GM23338 (cell line): ENCODE results near the gene INCA1. TPM values are rescaled to one million over a fixed set of nuclear protein-coding genes. Genes with fewer than 3 reads are reported as not detected.

Experiments used
- ATAC-seq: fragments of 200-7000 bp; cut with Tn5 transposase; 3 replicates; pipeline ENCODE4 v1.9.1; 2020
- DNase-seq: peaks from one replicate; pipeline ENCODE4 v3.0.0-alpha.2; 2015; ENCODE audit warnings: low spot score
- H2AFZ ChIP-seq: fragments of 200-600 bp; sonication (generic); 2 replicates; pipeline ENCODE4 v1.8.0; 2016; ENCODE audit warnings: antibody characterized with exemption, mild to moderate bottlenecking, moderate library complexity
- H3F3A ChIP-seq: fragments of 200-600 bp; sonication (generic); replicated peaks from 2 replicates; pipeline ENCODE4 v1.8.0; 2017; ENCODE audit warnings: antibody characterized with exemption, mixed run types, low read depth
- H3K27ac ChIP-seq: fragments of 200-600 bp; sonication (generic); 2 replicates; pipeline ENCODE4 v1.6.1; 2016; ENCODE audit warnings: low read depth
- H3K27me3 ChIP-seq: fragments of 200-600 bp; sonication (generic); 2 replicates; pipeline ENCODE4 v1.8.0; 2016; ENCODE audit warnings: mild to moderate bottlenecking, mixed run types, moderate library complexity; ENCODE audit not compliant: insufficient read depth
- H3K36me3 ChIP-seq: fragments of 200-600 bp; sonication (generic); 2 replicates; pipeline ENCODE4 v1.8.0; 2016; ENCODE audit warnings: mild to moderate bottlenecking; ENCODE audit not compliant: insufficient read depth
- H3K4me1 ChIP-seq: fragments of 200-600 bp; sonication (generic); 2 replicates; pipeline ENCODE4 v1.8.0; 2016; ENCODE audit warnings: mild to moderate bottlenecking, moderate library complexity; ENCODE audit not compliant: insufficient read depth
- H3K4me2 ChIP-seq: fragments of 200-600 bp; sonication (generic); 2 replicates; pipeline ENCODE4 v1.7.1; 2017; ENCODE audit warnings: mixed run types
- H3K4me3 ChIP-seq: fragments of 200-600 bp; sonication (generic); 2 replicates; pipeline ENCODE4 v1.6.1; 2016; ENCODE audit warnings: mixed run types
- H3K79me2 ChIP-seq: fragments of 200-600 bp; sonication (generic); replicated peaks from 2 replicates; pipeline ENCODE4 v1.8.0; 2017; ENCODE audit warnings: mild to moderate bottlenecking; ENCODE audit not compliant: insufficient read depth
- H3K9me2 ChIP-seq: fragments of 200-600 bp; sonication (generic); 2 replicates; pipeline ENCODE4 v1.8.0; 2017; ENCODE audit not compliant: insufficient read depth
- H4K20me1 ChIP-seq: fragments of 200-600 bp; sonication (generic); replicated peaks from 2 replicates; pipeline ENCODE4 v1.8.0; 2017; ENCODE audit warnings: mild to moderate bottlenecking; ENCODE audit not compliant: insufficient read depth
- H3K27ac Mint-ChIP-seq: 2 replicates; pipeline ENCODE4 v1.8.0; 2020; ENCODE audit warnings: inconsistent platforms, mild to moderate bottlenecking, moderate library complexity, mixed read lengths
- H3K27me3 Mint-ChIP-seq: 3 replicates; pipeline ENCODE4 v1.8.0; 2022; ENCODE audit warnings: low read depth, mild to moderate bottlenecking, moderate library complexity, mixed read lengths, inconsistent platforms; ENCODE audit not compliant: insufficient read depth, poor library complexity
- H3K36me3 Mint-ChIP-seq: 3 replicates; pipeline ENCODE4 v1.8.0; 2021; ENCODE audit warnings: low read depth, mild to moderate bottlenecking, inconsistent platforms, moderate library complexity, mixed read lengths
- H3K4me1 Mint-ChIP-seq: 3 replicates; pipeline ENCODE4 v1.8.0; 2020; ENCODE audit warnings: mild to moderate bottlenecking, inconsistent platforms, mixed read lengths
- H3K4me3 Mint-ChIP-seq: 3 replicates; pipeline ENCODE4 v1.8.0; 2021; ENCODE audit warnings: moderate library complexity, mild to moderate bottlenecking, inconsistent platforms, mixed read lengths
- H3K9me3 Mint-ChIP-seq: 3 replicates; pipeline ENCODE4 v1.8.0; 2020; ENCODE audit warnings: moderate library complexity, mild to moderate bottlenecking, inconsistent platforms, mixed read lengths
- CREB1 ChIP-seq: fragments of 250-450 bp; sonication (Bioruptor Pico); IDR thresholded peaks from 2 replicates; pipeline ENCODE4 v1.5.0; 2020; ENCODE audit warnings: low read depth, mild to moderate bottlenecking, moderate library complexity
- CTCF ChIP-seq, 2 experiments: fragments of 200-600 bp in 1 of 2; sonication (generic) in 1 of 2; conservative IDR thresholded peaks; 2 replicates each; pipeline versions ENCODE4 v1.5.1 to v1.6.1; 2016 to 2017; ENCODE audit warnings: antibody characterized with exemption in 2 of 2, low read depth in 2 of 2, mild to moderate bottlenecking in 2 of 2, moderate library complexity in 1 of 2
- ETS1 ChIP-seq: IDR thresholded peaks from 2 replicates; pipeline ENCODE4 v1.6.1; 2016; ENCODE audit warnings: antibody characterized with exemption
- EZH2 ChIP-seq: fragments of 200-600 bp; sonication (generic); IDR thresholded peaks from one replicate; pipeline ENCODE4 v1.8.0; 2017; ENCODE audit warnings: antibody characterized with exemption, mild to moderate bottlenecking, low read depth; ENCODE audit not compliant: unreplicated experiment
- NANOG ChIP-seq: IDR thresholded peaks from 2 replicates; pipeline ENCODE4 v1.6.1; 2016; ENCODE audit warnings: antibody characterized with exemption, borderline replicate concordance
- ZNF114 ChIP-seq: fragments of 250-450 bp; sonication (Bioruptor Pico); IDR thresholded peaks from 2 replicates; pipeline ENCODE4 v1.5.0; 2020; ENCODE audit warnings: mild to moderate bottlenecking, moderate library complexity
- ZNF331 ChIP-seq: fragments of 250-450 bp; sonication (Bioruptor Pico); IDR thresholded peaks from 2 replicates; pipeline ENCODE4 v1.5.0; 2020; ENCODE audit warnings: low read depth, mild to moderate bottlenecking, moderate library complexity
- polyA plus RNA-seq: library from polyadenylated mRNA; unstranded; fragments of >200 nt; fragmentation: Nextera tagmentation; extraction: Ambion mirVana; gene quantifications from 2 replicates; pipeline ENCODE4 v1.2.1, GENCODE V29; 2016
- total RNA-seq: library from RNA; depleted of rRNA; stranded (reverse); fragments of >200 nt; shearing (Covaris generic); gene quantifications from 2 replicates; pipeline ENCODE4 v1.2.3, GENCODE V29; 2014
- TF ChIP-seq, protein P1 (sequence below): IDR thresholded peaks from one replicate; pipeline ENCODE4 v1.6.1; 2018; ENCODE audit warnings: antibody characterized with exemption; ENCODE audit not compliant: unreplicated experiment
- TF ChIP-seq, protein P2 (sequence below): fragments of 250-450 bp; sonication (Bioruptor Pico); IDR thresholded peaks from 2 replicates; pipeline ENCODE4 v1.5.0; 2020; ENCODE audit warnings: mild to moderate bottlenecking, moderate library complexity

The INCA1 gene
- total and polyA plus RNA-seq, 2 experiments from 2014 or later = 1.3 TPM; not detected in 1

GRCh38 chr17:4939546-4939795 is 57.9 kb downstream of the INCA1 start (continued):
- TF ChIP-seq CTCF (conservative IDR thresholded peaks at IDR 0.05; ENCODE audit: low read depth in 2 of 2) = no peak
- TF ChIP-seq, protein P1, sequence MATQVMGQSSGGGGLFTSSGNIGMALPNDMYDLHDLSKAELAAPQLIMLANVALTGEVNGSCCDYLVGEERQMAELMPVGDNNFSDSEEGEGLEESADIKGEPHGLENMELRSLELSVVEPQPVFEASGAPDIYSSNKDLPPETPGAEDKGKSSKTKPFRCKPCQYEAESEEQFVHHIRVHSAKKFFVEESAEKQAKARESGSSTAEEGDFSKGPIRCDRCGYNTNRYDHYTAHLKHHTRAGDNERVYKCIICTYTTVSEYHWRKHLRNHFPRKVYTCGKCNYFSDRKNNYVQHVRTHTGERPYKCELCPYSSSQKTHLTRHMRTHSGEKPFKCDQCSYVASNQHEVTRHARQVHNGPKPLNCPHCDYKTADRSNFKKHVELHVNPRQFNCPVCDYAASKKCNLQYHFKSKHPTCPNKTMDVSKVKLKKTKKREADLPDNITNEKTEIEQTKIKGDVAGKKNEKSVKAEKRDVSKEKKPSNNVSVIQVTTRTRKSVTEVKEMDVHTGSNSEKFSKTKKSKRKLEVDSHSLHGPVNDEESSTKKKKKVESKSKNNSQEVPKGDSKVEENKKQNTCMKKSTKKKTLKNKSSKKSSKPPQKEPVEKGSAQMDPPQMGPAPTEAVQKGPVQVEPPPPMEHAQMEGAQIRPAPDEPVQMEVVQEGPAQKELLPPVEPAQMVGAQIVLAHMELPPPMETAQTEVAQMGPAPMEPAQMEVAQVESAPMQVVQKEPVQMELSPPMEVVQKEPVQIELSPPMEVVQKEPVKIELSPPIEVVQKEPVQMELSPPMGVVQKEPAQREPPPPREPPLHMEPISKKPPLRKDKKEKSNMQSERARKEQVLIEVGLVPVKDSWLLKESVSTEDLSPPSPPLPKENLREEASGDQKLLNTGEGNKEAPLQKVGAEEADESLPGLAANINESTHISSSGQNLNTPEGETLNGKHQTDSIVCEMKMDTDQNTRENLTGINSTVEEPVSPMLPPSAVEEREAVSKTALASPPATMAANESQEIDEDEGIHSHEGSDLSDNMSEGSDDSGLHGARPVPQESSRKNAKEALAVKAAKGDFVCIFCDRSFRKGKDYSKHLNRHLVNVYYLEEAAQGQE = no peak

DNA sequence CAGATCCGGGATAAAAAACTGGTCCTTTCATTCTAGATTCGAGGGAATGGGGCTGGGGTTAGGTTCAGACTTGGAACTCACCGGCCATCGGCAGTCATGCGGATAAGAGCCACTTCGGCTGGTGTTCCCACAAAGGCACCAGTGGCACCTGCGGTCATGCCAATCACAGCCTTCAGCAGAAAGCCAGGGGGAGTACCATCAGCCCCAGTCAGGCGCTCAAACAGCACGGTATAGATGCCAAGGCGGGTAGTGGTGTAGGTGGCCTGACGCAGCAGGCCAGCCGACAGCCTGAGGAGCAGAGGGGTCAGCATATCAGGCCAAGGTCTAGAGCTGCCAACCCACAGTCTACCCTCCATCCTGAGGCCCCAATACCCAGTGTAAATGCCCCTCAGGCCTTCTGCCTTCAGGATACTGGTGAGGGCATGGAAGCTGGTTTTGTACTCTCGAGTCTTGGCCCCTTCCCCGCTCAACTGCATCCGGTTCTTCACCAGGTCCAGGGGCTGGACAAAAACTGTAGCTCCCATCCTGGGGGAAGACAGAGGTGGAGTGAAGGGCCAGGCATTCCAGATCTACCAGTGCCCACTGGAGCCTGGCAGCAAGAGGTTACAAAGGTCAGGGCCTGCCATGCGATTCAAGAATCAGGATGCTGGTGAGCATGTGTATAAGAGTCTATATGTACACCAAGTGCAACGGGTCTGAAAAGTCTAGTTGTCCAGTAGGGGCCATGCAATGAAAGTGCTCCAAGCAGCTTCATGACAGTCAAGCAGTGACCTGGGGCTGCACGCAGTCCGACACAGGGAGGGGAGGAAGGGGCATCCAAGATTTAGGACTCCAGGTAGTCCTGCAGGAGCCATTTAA is 58.4 kb downstream of the INCA1 start:
- DNase-seq (no peak), ATAC-seq (no peak; the same call in 1 of the 3 replicates)
- Histone ChIP-seq H3K9me2 (no peaks in the 10 kb centered on the region), H3K4me2 (peak overlapping the region; percentile 100), H3K79me2 (peaks cover 34% of the 10 kb centered on the region), H4K20me1 (peaks cover 18% of the 10 kb centered on the region; the same call in 1 of the 2 replicates), H3F3A (peaks cover 35% of the 10 kb centered on the region), H3K4me3 (peak overlapping the region; percentile 78), H3K36me3 (peaks cover 5% of the 10 kb centered on the region; the same call in 1 of the 2 replicates), H3K27me3 (no peaks in the 10 kb centered on the region), H3K27ac (peak overlapping the region; percentile 84), H3K4me1 (peaks cover 16% of the 10 kb centered on the region), H2AFZ (0 out of 2 replicates have a peak overlapping the region, but pooled peaks have one; percentile 26)
- H3K4me1 Mint-ChIP-seq = peaks cover 32% of the 10 kb centered on the region
- H3K27ac Mint-ChIP-seq = peak overlapping the region; percentile 94
- peaks cover 69% of the 10 kb centered on the region for H3K36me3 Mint-ChIP-seq
- H3K4me3 Mint-ChIP-seq = peak overlapping the region; percentile 92
- H3K27me3 Mint-ChIP-seq = peaks cover 13% of the 10 kb centered on the region
- no peaks in the 10 kb centered on the region for H3K9me3 Mint-ChIP-seq
- no peak for TF ChIP-seq ZNF114 (CRISPR knock-in tag)
- no peak for TF ChIP-seq EZH2
- TF ChIP-seq CREB1 (CRISPR knock-in tag) = no peak
- TF ChIP-seq NANOG = no peak
- no peak for TF ChIP-seq ZNF331 (CRISPR knock-in tag)
- no peak for TF ChIP-seq ETS1
- TF ChIP-seq, protein P2, sequence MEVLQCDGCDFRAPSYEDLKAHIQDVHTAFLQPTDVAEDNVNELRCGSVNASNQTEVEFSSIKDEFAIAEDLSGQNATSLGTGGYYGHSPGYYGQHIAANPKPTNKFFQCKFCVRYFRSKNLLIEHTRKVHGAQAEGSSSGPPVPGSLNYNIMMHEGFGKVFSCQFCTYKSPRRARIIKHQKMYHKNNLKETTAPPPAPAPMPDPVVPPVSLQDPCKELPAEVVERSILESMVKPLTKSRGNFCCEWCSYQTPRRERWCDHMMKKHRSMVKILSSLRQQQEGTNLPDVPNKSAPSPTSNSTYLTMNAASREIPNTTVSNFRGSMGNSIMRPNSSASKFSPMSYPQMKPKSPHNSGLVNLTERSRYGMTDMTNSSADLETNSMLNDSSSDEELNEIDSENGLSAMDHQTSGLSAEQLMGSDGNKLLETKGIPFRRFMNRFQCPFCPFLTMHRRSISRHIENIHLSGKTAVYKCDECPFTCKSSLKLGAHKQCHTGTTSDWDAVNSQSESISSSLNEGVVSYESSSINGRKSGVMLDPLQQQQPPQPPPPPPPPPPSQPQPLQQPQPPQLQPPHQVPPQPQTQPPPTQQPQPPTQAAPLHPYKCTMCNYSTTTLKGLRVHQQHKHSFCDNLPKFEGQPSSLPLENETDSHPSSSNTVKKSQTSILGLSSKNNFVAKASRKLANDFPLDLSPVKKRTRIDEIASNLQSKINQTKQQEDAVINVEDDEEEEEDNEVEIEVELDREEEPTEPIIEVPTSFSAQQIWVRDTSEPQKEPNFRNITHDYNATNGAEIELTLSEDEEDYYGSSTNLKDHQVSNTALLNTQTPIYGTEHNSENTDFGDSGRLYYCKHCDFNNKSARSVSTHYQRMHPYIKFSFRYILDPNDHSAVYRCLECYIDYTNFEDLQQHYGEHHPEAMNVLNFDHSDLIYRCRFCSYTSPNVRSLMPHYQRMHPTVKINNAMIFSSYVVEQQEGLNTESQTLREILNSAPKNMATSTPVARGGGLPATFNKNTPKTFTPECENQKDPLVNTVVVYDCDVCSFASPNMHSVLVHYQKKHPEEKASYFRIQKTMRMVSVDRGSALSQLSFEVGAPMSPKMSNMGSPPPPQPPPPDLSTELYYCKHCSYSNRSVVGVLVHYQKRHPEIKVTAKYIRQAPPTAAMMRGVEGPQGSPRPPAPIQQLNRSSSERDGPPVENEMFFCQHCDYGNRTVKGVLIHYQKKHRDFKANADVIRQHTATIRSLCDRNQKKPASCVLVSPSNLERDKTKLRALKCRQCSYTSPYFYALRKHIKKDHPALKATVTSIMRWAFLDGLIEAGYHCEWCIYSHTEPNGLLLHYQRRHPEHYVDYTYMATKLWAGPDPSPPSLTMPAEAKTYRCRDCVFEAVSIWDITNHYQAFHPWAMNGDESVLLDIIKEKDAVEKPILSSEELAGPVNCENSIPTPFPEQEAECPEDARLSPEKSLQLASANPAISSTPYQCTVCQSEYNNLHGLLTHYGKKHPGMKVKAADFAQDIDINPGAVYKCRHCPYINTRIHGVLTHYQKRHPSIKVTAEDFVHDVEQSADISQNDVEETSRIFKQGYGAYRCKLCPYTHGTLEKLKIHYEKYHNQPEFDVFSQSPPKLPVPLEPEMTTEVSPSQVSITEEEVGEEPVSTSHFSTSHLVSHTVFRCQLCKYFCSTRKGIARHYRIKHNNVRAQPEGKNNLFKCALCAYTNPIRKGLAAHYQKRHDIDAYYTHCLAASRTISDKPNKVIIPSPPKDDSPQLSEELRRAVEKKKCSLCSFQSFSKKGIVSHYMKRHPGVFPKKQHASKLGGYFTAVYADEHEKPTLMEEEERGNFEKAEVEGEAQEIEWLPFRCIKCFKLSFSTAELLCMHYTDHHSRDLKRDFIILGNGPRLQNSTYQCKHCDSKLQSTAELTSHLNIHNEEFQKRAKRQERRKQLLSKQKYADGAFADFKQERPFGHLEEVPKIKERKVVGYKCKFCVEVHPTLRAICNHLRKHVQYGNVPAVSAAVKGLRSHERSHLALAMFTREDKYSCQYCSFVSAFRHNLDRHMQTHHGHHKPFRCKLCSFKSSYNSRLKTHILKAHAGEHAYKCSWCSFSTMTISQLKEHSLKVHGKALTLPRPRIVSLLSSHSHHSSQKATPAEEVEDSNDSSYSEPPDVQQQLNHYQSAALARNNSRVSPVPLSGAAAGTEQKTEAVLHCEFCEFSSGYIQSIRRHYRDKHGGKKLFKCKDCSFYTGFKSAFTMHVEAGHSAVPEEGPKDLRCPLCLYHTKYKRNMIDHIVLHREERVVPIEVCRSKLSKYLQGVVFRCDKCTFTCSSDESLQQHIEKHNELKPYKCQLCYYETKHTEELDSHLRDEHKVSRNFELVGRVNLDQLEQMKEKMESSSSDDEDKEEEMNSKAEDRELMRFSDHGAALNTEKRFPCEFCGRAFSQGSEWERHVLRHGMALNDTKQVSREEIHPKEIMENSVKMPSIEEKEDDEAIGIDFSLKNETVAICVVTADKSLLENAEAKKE (CRISPR knock-in tag) = no peak
